HG03280 (cell line): ENCODE measurements around the gene HLA-DOA.

Experiments used
- ATAC-seq: cut with Tn5 transposase; IDR thresholded peaks from one replicate; pipeline ENCODE4 v1.9.1; 2021; ENCODE audit warnings: mild to moderate bottlenecking, moderate library complexity; ENCODE audit not compliant: unreplicated experiment

HLA-DOA gene

DNA sequence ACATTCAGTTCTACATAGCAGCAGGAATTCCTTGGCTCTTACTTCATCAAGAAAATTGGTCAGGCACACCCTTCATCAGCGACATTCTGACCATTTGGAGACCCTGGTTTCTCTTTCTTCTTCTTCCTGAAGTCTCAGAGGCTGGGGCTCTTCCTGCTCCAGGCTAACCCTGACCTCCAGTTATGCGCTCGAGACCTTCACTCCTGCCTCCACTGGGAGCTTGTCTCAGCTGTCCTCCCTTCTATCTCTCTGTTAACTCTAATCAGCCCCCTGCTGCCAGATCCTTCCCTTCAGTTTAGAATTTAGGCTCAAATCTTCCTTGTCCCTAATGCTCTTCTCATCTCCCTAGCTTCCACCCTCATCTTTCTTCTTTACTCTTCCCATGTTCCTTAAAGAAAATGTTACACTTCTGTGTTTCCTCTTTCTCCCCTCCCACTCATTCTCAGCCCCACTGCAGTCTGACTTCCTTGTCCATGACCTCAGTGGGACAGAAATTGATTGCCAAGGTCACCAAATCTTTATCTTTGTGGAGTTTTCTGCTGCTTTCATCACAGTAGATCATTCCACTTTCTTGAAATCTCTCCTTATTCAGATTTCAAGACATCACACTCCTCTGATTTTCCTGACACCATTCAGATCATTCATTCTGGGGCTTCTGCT is 8.4 kb upstream of the HLA-DOA start:
- ATAC-seq = no peak

DNA sequence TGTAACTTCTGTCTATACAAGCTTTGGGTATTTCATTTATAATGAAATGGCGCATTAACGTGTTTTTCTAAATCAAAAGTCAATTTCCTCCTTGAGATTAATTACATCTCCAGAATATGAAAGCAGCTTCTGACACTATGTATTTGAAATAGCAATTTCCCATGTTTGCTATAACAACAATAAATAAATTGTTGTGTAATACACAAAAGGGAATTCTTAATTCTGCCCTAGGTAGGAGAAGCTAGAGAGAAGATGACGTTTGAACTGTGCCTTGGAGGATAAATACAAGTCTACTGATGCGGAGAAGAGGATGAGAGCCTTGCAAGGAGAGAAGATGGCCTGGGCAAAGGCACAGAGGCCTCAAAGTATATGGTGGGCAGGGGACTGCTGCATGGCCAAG is 7.6 kb upstream of the HLA-DOA start:
- no peak for ATAC-seq

GRCh38 chr6:33015798-33016197 is 6.4 kb upstream of the HLA-DOA start:
- no peak for ATAC-seq

DNA sequence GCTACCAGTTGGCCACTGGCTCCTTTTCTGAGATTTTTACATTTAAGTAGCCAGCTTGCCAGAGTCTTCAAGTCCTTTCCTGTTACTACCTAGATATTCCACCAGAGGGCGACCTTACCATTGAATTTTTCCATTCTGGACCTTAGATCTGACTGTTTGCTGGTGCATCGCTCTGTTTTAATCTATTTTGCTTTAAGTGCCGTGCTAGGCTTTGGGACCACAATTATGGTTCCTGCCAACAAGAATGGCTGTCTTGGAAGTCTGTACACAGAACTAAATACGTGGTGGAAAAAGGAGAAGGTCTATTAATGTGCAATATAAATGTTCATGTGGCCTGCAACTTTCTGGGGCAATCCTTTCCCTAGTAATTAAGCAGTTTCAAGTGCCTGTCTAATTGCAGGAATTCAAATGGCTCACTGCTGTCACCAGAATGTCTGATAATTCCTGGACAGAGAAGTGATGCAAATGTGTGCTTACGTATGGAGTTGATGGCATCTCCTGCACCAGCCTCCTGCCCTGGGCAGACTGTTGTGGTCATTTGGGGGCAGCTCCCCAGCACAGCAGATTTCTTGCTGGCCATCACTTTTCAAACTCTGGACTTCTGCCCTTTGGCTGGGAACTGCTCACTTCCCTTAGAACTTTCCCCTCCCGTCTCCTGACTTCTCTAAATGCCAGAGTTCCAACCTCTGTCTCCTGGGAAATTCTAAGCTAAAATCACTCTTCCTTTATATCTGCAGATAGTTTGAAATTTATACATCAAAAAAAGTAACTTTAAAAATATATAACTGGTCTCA is 5.6 kb upstream of the HLA-DOA start:
- no peak for ATAC-seq

- ATAC-seq = no peak
These were observed 4.2 kb upstream of the HLA-DOA start for GRCh38 chr6:33013608-33014007.

GRCh38 chr6:33010356-33010755 is 965 bp upstream of the HLA-DOA start:
- ATAC-seq = no peak

DNA sequence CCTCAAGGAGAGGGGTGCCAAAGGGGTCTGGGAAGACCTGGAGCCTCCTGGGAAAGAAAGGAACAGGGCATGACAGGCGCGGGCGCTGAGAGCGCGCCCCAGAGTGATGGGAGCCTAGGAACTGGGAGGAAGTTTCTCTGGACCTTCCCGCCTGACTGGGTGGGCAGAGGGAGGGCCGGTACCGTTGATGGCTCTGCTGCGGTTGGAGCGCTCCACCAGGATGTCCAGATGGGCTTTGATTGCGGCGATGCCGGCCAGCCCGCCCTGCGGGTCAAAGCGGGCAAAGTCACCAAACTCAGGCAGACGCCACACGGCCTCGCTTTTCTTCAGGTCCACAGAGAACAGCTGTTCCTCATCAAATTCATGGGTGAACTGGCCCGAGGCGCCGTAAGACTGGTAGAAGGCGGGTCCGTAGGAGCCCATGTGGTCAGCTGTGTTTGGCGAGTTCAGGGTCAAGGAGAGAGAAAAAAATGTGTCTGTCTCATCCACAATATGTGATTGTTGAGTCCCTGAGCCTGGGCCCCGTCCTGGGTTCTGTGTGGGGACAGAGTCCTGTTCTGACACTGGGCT is 1.5 kb downstream of the HLA-DOA start:
- no peak for ATAC-seq

DNA sequence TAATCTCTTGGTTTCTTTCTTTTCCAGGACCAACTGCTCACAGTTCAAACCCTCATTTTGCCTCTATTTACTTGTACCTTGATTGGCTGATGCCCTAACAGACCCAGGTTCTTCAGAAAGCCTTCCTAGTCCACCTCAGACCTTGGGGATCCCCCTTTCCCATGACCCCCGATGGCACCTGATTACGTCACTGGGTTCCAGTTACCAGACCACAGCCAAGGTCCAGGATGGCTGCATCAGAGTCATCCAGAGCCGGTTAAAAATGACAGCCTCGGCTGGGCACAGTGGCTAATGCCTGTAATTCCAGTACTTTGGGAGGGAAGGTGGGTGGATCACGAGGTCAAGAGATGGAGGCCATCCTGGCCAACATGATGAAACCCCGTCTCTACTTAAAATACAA is 4.5 kb downstream of the HLA-DOA start:
- ATAC-seq = no peak

GRCh38 chr6:33001685-33002084 is 7.7 kb downstream of the HLA-DOA start:
- ATAC-seq = no peak

GRCh38 chr6:33000055-33000454 is 9.3 kb downstream of the HLA-DOA start:
- no peak for ATAC-seq

DNA sequence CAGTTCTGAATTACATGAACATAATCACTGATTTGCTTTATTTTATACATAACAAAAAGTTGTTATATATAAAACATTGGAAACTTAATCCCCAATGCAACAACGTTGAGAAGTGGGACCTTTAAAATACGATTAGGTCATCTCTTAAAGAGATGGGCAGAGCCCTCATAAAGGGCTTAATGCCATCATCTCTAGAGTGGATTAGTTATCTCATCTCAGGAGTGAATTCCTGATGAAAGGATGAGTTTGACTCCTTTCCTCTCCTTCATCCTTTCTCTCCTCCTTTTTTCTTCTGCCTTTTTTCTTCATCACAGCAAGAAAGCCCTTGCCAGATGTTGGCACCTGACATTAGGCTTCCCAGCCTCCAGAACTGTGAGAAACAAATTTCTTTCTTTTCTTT is 13.9 kb downstream of the HLA-DOA start:
- ATAC-seq = no peak

GRCh38 chr6:32993363-32993973 is 15.9 kb downstream of the HLA-DOA start:
- no peak for ATAC-seq

GRCh38 chr6:32991972-32992371 is 17.4 kb downstream of the HLA-DOA start:
- no peak for ATAC-seq

GRCh38 chr6:32989368-32989767 is 20.0 kb downstream of the HLA-DOA start:
- ATAC-seq = no peak

GRCh38 chr6:32984622-32985389 is 24.6 kb downstream of the HLA-DOA start:
- ATAC-seq = peak; percentile 48

GRCh38 chr6:32983964-32984621 is 25.3 kb downstream of the HLA-DOA start:
- ATAC-seq = peak; percentile 6

DNA sequence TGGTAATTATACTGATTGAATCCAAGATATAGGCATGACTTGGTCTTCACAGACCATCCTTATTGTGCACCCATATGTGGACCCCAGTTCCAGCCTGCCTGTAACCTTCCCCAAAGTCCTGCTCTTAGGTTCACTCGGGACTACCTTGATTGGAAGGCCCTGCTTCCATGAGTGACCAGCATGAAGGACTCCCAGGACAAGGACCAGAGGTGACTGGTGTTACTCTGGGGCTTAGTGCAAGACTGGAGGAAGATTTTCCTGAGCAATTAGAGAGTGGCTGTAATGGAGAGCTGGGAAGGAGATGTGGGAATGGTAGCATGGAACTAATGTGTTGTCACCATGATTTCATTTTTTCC is 25.9 kb downstream of the HLA-DOA start:
- ATAC-seq = no peak

DNA sequence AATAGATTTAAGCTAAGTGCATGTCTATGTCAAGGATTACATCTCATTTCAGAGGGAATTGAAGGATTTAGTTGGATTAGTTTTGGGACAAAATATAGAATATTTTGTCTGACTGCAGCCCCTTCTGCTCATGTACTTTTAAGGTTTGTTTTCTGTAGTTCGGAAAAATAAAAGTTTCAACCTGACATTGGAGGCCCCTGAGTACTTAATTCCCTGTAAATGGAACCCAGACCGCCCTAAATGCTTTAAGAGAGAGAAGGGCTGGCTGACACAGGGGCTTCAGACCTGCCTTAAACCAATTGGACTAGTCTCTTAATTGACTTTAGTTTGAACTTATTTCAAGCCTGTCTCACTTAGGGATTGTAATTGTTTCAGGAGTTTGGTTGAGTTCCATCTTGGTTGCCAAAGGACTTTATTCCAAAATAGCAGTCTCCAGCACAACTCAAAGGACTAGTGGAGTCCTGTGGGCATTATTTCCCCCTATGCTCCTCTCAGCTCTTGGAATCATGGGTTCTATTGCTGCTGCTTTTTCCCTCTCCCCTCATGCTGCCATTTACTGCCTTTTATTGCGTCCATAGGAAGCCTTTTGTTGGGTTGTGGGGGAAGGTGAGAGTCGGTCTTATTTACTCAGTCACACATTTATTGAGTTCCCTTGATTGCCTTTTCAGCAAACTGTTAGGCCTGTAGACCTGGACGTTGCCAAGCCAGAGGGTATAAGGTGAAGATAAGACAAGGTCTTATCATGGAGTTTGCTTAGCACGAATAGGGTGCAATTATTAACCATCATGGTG is 26.5 kb downstream of the HLA-DOA start:
- no peak for ATAC-seq

DNA sequence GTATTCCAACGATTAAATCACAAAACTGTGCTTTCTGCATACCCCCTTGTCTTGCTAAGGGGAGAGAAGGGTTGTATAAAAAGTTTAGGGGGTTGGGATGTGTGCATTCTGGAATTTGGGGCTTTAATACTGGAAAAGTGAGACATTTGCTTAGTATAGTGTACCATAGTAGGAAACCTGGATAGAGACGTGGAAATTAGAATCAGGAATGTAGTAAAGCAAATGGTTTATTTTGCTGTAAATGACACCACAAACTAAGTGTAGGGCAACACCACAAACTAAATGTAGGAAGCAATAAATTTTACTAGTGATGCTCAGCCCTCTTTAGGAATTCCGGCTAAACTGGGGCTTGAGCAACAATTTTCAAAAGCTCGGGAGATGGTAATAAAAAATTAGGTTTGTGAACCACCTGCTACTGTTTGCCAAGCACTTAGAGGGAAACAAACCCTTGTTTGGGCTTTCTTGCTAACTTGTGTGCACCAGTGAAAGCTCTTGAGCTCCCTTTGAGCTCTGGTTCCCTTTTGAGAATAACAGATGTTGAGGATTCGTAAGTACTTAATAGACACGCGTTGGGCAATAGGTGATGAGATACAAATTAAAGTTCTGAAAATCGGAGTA is 27.2 kb downstream of the HLA-DOA start:
- ATAC-seq = no peak
